GM12892 (cell line): ENCODE data around the gene GAGE13.
A peak's percentile ranks its signal among the peaks of the same experiment; 100 is the strongest.
"Not testable (repeated sequence)": the region's sequence is repeated elsewhere in the genome, so short reads cannot be mapped to it uniquely, and the experiment has no call there.

Experiments used
- DNase-seq: peaks from one replicate; pipeline ENCODE4 v3.0.0; 2011; ENCODE audit not compliant: insufficient read length
- FAIRE-seq: peaks from 2 replicates; lab custom pipeline; 2011; peaks lifted over from hg19 to GRCh38; lab: Jason Lieb, UNC
- POLR2A ChIP-seq: IDR thresholded peaks from 2 replicates; pipeline ENCODE4 v1.6.1; 2011; ENCODE audit warnings: low read depth, low read length, control low read depth
- POLR2AphosphoS5 ChIP-seq: IDR thresholded peaks from 2 replicates; pipeline ENCODE4 v1.6.1; 2011; ENCODE audit warnings: low read depth, low read length, control low read depth
- TAF1 ChIP-seq: IDR thresholded peaks from 2 replicates; pipeline ENCODE4 v1.6.1; 2011; ENCODE audit warnings: low read depth, mild to moderate bottlenecking, control low read depth, low read length, borderline replicate concordance

Gene GAGE13

DNA sequence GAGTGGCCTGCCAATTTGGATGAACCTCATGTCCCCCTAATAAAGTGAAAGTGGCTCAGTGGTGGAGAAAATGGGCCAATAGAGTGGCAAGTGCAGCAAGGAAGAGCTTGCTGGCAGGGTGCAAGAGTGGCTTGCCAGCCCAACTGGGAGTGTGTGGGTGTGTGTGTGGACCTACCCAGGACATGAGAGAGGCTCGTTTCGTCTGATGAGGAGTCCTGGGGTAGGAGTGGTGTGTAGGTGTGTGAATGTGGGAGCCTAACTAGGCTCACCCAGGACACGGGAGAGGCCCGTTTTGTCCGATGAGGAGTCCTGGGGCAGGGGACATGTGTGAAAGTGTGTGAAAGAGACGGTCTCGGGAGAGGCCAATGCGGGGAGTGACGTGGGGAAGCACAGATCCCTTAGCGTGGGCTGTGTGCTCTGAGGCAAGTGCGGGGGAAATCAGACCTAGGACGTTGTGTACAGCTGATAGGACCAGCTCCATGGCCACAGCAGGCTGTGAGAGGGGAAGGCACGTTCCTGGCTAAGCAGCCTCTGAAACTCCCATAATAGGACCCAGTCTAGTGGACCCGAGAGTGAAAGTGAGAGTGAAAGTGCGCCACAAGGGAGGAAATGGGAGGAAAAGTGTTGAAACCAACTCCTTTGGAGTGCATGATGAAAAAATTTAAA, 22.6 kb upstream of the GAGE13 start:
- DNase-seq = no peak
- no peak for FAIRE-seq
- no peak for TF ChIP-seq TAF1
- no peak for TF ChIP-seq POLR2A
- TF ChIP-seq POLR2AphosphoS5 = no peak

DNA sequence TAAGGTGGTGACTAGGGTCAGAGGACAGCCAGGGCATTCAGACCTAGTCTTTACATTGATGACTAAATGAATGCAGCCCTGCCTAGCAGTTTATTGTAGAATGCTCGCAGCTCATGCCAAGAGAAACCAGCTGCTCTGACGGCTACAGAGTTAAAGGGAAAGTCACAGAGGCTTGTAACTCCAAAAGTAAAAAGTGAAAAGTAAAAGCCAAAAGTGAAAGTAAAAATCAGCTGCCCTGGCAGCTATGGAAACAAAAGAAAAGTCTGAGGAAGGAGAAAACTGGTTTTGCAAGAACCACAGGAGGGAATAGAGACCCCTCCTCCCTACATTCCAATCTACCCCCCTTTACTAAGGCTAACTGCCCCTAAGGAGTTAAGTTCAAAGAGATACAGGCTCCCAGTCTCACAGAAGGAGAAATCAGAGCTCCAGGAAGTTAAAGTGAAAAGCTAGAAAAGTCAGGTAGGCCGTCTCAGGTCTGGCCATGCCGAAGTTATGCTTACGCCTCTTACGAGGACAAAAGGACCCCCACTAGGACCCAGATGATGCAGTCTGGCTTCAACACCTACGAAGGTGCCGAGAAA, 21.9 kb upstream of the GAGE13 start:
- DNase-seq = no peak
- no peak for TF ChIP-seq TAF1
- TF ChIP-seq POLR2A = no peak
- no peak for TF ChIP-seq POLR2AphosphoS5
- peak; percentile 86 for FAIRE-seq

DNA sequence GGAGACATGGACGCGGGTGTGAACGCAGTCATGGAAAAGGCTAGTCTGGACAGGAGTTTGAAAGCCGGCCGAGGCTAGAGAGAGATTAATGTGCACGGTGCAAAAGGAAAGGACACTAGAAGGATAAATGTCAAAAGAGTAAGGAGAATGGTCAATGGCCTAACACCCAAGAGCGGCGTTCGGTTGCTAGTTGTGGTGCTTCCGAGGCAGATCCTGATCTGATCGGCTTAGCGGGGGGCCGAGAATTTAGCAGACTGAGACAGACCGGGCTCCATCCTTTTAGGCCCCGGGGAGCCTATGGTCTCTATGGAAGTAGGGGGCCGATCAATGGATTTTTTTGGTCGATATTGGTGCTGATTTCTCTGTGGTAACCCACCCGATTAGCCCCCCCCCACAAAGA, 21.0 kb upstream of the GAGE13 start:
- FAIRE-seq = no peak
- TF ChIP-seq TAF1 (no peak), POLR2AphosphoS5 (no peak), POLR2A (no peak)
- no peak for DNase-seq

DNA sequence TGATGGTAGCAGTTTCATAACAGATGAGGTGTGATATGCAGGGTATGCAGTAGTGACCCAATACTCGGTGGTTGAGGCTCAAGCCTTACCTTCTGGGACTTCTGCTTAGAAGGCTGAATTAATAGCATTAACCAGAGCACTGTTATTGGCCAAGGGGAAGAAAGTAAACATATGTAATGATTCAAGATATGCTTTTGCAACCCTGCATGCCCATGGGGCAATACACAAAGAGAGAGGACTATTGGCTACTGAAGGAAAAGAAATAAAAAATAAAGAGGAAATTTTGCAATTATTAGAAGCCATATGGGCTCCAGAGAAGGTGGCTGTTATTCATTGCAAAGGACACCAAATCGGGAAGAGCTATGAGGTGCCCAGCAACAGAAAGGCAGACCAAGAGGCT, 19.2 kb upstream of the GAGE13 start:
- DNase-seq (no peak), FAIRE-seq (no peak)
- TF ChIP-seq POLR2A (no peak), POLR2AphosphoS5 (no peak), TAF1 (no peak)

DNA sequence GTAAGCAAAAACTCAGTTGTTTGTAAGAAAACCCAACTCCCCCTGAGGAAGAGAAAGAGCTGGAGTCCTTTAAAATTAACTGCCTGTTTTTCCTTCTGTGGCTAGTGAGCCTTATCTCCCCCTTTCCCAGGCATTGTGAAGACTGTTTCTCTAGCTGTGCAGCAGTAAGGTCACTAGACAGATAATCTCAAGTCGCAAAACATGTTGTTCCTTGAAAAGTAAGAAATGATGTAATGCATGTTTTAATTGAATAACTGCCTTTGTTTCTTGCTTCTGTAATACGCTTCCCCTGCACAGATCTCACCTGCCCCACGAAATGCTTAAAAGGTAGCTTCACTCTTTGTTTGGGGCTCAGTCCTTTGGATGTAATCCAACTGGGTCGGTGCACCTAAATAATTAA, 15.3 kb upstream of the GAGE13 start:
- FAIRE-seq (no peak), DNase-seq (no peak)
- no peak for TF ChIP-seq TAF1
- TF ChIP-seq POLR2A = no peak
- TF ChIP-seq POLR2AphosphoS5 = no peak

DNA sequence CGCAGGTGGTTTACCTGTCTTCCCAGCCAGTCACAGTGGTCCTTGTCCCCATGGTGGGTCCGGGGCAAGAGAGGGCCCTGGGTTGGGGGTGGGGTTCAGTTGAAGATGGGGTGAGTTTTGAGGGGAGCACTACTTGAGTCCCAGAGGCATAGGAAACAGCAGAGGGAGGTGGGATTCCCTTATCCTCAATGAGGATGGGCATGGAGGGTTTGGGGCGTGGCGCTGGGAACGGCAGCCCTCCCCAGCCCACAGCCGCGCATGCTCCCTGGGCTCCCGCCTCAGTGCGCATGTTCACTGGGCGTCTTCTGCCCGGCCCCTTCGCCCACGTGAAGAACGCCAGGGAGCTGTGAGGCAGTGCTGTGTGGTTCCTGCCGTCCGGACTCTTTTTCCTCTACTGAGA, 9.6 kb upstream of the GAGE13 start, which contains the start of gene GAGE12J:
Gene GAGE12J (plus strand): TSS at position 301 of the 400 bp plus-strand sequence. CDS start 1,157 bp downstream, outside the sequence.
- not testable (repeated sequence) for FAIRE-seq, DNase-seq

DNA sequence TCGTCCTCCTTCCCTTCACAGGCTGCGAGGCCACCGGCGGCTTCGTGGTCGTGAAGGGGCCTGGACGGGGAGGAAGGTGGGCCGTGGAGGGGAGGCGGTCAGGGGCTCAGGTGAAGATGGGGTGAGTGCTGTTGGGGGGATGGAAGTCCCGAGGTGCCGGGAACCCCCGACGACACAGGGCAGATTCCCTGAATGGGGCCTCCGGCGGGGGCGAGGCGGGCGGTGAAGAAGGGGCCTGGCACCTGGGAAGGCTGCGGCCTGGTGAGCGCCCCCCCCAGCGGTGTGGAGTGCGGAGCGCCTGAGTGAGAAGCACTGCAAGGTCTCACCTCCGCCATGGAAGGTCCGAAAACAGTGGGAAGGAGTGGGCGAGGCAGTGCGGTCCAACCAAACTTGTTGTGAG, 9.1 kb upstream of the GAGE13 start:
- DNase-seq, FAIRE-seq: not testable (repeated sequence)

DNA sequence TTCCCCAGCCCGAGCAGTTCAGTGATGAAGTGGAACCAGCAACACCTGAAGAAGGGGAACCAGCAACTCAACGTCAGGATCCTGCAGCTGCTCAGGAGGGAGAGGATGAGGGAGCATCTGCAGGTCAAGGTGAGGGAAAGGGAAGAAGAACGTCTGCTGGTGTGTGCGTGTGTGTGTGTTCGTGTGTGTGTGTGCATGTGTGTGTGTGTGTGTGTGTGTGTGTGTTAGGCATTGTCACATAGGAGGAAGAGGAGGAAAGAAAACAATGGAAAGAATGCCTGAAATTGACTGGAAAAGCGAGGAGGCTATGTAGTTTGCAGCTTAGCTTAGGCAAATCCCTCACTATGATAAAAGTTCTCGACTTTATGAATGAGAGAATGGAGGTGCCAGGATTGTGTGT, 7.6 kb upstream of the GAGE13 start:
- not testable (repeated sequence) for DNase-seq, FAIRE-seq

DNA sequence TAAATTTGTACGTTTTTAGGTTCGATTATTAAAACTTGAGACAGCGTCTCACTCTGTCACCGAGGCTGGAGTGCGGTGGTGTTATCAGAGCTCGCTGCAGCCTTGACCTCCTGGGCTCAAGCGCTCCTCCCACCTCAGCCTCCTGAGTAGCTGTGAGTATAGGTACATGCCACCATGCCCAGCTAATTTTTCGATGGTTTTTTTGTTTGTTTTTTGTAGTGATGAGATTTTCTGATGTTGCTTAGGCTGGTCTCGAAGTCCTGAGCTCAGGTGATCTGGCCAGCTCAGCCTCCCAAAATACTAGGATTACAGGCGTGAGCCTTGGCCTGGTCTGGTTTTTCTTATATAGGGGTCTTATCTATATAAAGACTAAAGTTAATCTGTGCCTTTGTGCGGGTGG, 961 bp upstream of the GAGE13 start:
- not testable (repeated sequence) for FAIRE-seq, DNase-seq

DNA sequence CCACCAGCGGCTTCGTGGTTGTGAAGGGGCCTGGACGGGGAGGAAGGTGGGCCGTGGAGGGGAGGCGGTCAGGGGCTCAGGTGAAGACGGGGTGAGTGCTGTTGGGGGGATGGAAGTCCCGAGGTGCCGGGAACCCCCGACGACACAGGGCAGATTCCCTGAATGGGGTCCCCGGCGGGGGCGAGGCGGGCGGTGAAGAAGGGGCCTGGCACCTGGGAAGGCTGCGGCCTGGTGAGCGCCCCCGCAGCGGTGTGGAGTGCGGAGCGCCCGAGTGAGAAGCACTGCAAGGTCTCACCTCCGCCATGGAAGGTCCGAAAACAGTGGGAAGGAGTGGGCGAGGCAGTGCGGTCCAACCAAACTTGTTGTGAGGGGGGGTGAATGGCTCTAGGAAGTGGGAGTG, 459 bp downstream of the GAGE13 start:
- not testable (repeated sequence) for FAIRE-seq, DNase-seq

DNA sequence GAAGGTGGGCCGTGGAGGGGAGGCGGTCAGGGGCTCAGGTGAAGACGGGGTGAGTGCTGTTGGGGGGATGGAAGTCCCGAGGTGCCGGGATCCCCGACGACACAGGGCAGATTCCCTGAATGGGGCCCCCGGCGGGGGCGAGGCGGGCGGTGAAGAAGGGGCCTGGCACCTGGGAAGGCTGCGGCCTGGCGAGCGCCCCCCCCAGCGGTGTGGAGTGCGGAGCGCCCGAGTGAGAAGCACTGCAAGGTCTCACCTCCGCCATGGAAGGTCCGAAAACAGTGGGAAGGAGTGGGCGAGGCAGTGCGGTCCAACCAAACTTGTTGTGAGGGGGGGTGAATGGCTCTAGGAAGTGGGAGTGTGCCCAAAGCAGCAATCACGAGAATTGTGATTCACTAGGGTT, 10.1 kb downstream of the GAGE13 start:
- not testable (repeated sequence) for FAIRE-seq, DNase-seq

DNA sequence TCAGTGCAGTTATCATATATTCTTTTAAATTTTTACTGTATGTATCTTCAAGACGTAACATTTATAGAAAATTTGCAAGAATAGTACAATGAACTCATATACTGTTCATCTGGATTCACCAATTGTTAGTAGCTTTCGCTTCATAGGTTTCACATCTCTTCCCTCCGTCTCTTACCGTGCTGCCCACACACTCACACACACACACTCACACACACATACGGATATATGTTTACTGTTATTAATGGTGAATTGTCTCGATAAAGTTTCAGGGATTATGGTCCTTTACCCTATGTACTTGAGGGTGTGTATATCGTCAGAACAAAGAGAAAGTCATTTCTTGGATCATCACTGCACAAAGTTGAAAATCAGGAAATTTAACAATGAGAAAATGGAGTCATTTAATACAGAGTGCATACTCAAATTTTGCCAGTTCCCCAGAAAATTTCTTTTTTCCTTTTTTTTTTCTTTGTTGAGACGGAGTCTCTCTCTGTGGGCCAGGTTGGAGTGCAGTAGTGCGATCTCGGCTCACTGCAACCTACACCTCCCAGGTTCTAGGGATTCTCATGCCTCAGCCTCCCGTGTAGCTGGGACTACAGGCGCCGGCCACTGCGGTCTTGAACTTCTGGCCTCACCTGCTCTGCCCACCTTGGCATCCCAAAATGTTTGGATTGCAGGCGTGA, 13.3 kb downstream of the GAGE13 start:
- not testable (repeated sequence) for DNase-seq, FAIRE-seq

DNA sequence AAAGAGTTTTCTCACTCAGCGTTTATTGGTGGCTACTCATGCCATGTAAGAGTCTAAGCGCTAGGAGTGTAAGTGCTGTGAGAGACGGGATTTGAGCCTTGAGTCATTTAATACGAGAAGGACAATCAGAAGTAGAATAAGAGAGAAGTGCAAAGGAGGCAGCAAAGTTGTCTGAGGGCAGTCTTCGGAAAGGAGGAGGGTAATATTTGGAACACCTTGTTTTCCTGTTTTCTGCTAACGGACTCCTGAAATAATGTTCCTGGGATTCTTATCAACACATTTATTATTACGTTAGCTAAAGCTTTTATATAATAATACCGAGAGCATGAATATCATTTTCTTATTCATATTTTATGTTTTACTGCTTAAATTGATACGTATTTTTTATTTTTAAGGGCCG, 14.0 kb downstream of the GAGE13 start:
- not testable (repeated sequence) for FAIRE-seq, DNase-seq

DNA sequence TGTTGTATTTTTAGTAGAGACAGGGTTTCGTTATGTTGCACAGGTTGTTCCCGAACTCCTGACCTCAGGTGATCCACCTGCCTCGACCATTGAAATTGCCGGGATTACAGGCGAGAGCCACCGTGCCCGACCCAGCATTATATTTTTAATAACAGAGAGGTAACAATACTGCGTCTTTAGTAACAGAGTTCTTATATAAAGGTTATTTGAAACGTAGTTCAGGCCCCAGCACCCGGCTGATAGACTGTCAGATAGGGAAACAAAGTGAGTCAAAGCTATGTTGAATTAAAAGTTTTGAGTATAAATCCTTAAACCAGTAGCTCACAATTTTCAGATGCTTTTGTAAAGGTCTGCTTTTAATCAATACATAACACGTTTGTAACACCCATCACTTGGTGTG, 14.8 kb downstream of the GAGE13 start:
- DNase-seq, FAIRE-seq: not testable (repeated sequence)
